HepG2 (cell line): ENCODE data around the gene PARVA. TPM values are rescaled to one million over a fixed set of nuclear protein-coding genes. Genes with fewer than 3 reads are reported as not detected.

Experiments used
- ATAC-seq: fragments of 200-7000 bp; cut with Tn5 transposase; 3 replicates; pipeline ENCODE4 v1.9.1; 2020; ENCODE audit warnings: mild to moderate bottlenecking, moderate library complexity
- BruUV-seq: library from RNA; stranded (reverse); fragments of 400-500 nt; replicated peaks from 2 replicates; lab custom pipeline; 2021; lab: Mats Ljungman, UMichigan
- CTCF ChIA-PET: fragments of 300-600 bp; formaldehyde crosslinking; extraction: SDS; loops from one replicate; lab custom pipeline; 2021; ENCODE audit warnings: low total read pairs, inconsistent platforms, low intra/inter-chr PET ratio; lab: Yijun Ruan, JAX
- POLR2A ChIA-PET: fragments of 350-600 bp; sonication (Branson Sonifier 250); formaldehyde crosslinking; loops from one replicate; lab custom pipeline; 2020; ENCODE audit warnings: antibody characterized with exemption, inconsistent platforms; lab: Yijun Ruan, JAX
- DNase-seq: peaks from one replicate; pipeline ENCODE4 v3.0.0-alpha.2; 2015; ENCODE audit warnings: low spot score
- FAIRE-seq: peaks from 3 replicates; lab custom pipeline; 2011; peaks lifted over from hg19 to GRCh38; lab: Jason Lieb, UNC
- H2AFZ ChIP-seq: one replicate; pipeline ENCODE4 v1.6.1; 2011; ENCODE audit warnings: low read length, inconsistent platforms
- H3K27ac ChIP-seq: fragments of 300-600 bp; 3 replicates; pipeline ENCODE4 v1.8.0; 2011; ENCODE audit warnings: mixed run types, mild to moderate bottlenecking, mixed read lengths, low read length, inconsistent platforms; ENCODE audit not compliant: insufficient read depth; ENCODE audit errors: extremely low read length
- H3K27me3 ChIP-seq, 2 experiments: fragments of 200-600 bp in 1 of 2; 2 replicates in 1 of 2; 3 replicates in 1 of 2; pipeline versions ENCODE4 v1.6.0 to v1.8.0; 2011; ENCODE audit warnings: low read length in 2 of 2, mild to moderate bottlenecking in 2 of 2, moderate library complexity in 2 of 2, inconsistent platforms in 1 of 2; ENCODE audit not compliant: insufficient read depth in 2 of 2, control insufficient read depth in 1 of 2
- H3K36me3 ChIP-seq, 2 experiments: fragments of 200-600 bp in 1 of 2; replicated peaks in 1 of 2; 2 replicates in 1 of 2; 3 replicates in 1 of 2; pipeline versions ENCODE4 v1.5.1 to v1.8.0; 2011; ENCODE audit warnings: low read length in 2 of 2, inconsistent platforms in 1 of 2; ENCODE audit not compliant: insufficient read depth in 2 of 2, control insufficient read depth in 1 of 2
- H3K4me1 ChIP-seq: 2 replicates; pipeline ENCODE4 v1.5.1; 2012; ENCODE audit warnings: low read length, inconsistent platforms; ENCODE audit not compliant: insufficient read depth
- H3K4me2 ChIP-seq: 2 replicates; pipeline ENCODE4 v1.6.0; 2011; ENCODE audit warnings: low read depth, low read length, inconsistent platforms
- H3K4me3 ChIP-seq, 3 experiments: fragments of 200-600 bp in 1 of 3; sonication (generic), shearing (Covaris generic) in 1 of 3; replicated peaks in 1 of 3; 2 replicates each; pipeline ENCODE4 v1.5.1; 2011 to 2016; ENCODE audit warnings: low read length in 3 of 3, inconsistent platforms in 2 of 3, low read depth in 2 of 3, mild to moderate bottlenecking in 2 of 3, control low read depth in 1 of 3, mixed read lengths in 1 of 3; ENCODE audit not compliant: insufficient read depth in 1 of 3
- H3K79me2 ChIP-seq: one replicate; pipeline ENCODE4 v1.6.1; 2011; ENCODE audit warnings: low read length, inconsistent platforms; ENCODE audit not compliant: insufficient read depth
- H3K9ac ChIP-seq: 2 replicates; pipeline ENCODE4 v1.6.0; 2011; ENCODE audit warnings: mild to moderate bottlenecking, low read depth, low read length, inconsistent platforms; ENCODE audit not compliant: insufficient read depth
- H3K9me3 ChIP-seq: 2 replicates; pipeline ENCODE4 v1.5.1; 2012; ENCODE audit warnings: mild to moderate bottlenecking, low read length
- H4K20me1 ChIP-seq: 2 replicates; pipeline ENCODE4 v1.6.0; 2011; ENCODE audit warnings: inconsistent platforms, mild to moderate bottlenecking, low read length, moderate library complexity; ENCODE audit not compliant: insufficient read depth
- FOXK1 ChIP-seq: sonication (generic); formaldehyde crosslinking; IDR thresholded peaks from 2 replicates; pipeline ENCODE4 v1.4.0; 2020; ENCODE audit warnings: low read depth, missing genetic modification reagents, borderline replicate concordance
- PHF21A ChIP-seq: sonication (generic); formaldehyde crosslinking; IDR thresholded peaks from 2 replicates; pipeline ENCODE4 v1.5.0; 2020; ENCODE audit warnings: mild to moderate bottlenecking, missing genetic modification reagents
- WGBS: methylation state at CpG from one replicate; pipeline ENCODE4 v1.1.6; 2017; ENCODE audit warnings: low lambda C conversion rate; 5-methylcytosine and 5-hydroxymethylcytosine counted together
- in situ Hi-C: cut with HindIII; loops from 2 replicates; pipeline ENCODE4 v1.10.0; 2017; ENCODE audit warnings: low pct_unique_long_range_greater_than_20kb; ENCODE audit not compliant: extremely low pct_ligation_motif_present
- intact Hi-C: fragments of 100-400 bp; cut with micrococcal nuclease; formaldehyde crosslinking; loops from one replicate; pipeline ENCODE4 v1.10.0; 2022; ENCODE audit not compliant: unreplicated experiment
- polyA plus RNA-seq, 8 experiments: library from polyadenylated mRNA; depleted of rRNA in 3 of 8; stranded (reverse) in 7 of 8; unstranded in 1 of 8; fragments of >200 nt; fragmentation: Illumina TruSeq in 4 of 8; extraction: Trizol in 4 of 8; gene quantifications; 2 replicates each; pipeline versions ENCODE4 v1.2.1 to v1.2.3, GENCODE V29; 2011 to 2016; ENCODE audit warnings: low read depth in 4 of 8, missing spikeins in 1 of 8, mixed read lengths in 1 of 8; ENCODE audit not compliant: insufficient read depth in 1 of 8
- total RNA-seq, 5 experiments: library from RNA; depleted of rRNA; stranded (reverse); fragments of >200 nt; fragmentation: Illumina TruSeq; extraction: Trizol; gene quantifications; 2 replicates each; pipeline ENCODE4 v1.2.3, GENCODE V29; 2016; ENCODE audit warnings: low read depth in 1 of 5
- TF ChIP-seq, protein P1 (sequence below): sonication (generic); formaldehyde crosslinking; IDR thresholded peaks from 2 replicates; pipeline ENCODE4 v1.5.0; 2020; ENCODE audit warnings: mild to moderate bottlenecking, missing genetic modification reagents, borderline replicate concordance

The PARVA gene
- total and polyA plus RNA-seq, 2 of the 13 experiments (the other 11 are each of a cell fraction or from before 2014, with no cell fraction given): 5.9 to 9.1 TPM

DNA sequence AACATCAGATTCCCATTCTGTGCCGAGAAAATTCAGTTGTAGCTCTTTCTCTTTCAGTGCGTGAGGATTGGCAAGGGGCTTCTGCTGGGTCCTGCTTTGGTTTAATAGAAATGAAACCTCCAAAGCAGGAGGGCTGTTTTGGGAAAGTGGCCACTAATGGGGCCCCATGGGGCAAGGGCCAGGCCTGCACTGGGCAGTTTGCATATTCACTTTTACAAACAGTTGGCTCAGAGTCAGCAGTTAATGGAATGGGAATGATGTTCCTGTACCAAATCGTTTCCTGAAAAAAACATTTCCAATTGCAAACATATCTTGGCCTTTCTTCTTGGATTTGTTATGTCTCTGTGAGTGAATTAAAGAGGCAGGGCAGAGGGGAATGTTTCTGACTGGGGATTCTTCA lies 92.1 kb downstream of the PARVA start (continued):
- TF ChIP-seq, protein P1, sequence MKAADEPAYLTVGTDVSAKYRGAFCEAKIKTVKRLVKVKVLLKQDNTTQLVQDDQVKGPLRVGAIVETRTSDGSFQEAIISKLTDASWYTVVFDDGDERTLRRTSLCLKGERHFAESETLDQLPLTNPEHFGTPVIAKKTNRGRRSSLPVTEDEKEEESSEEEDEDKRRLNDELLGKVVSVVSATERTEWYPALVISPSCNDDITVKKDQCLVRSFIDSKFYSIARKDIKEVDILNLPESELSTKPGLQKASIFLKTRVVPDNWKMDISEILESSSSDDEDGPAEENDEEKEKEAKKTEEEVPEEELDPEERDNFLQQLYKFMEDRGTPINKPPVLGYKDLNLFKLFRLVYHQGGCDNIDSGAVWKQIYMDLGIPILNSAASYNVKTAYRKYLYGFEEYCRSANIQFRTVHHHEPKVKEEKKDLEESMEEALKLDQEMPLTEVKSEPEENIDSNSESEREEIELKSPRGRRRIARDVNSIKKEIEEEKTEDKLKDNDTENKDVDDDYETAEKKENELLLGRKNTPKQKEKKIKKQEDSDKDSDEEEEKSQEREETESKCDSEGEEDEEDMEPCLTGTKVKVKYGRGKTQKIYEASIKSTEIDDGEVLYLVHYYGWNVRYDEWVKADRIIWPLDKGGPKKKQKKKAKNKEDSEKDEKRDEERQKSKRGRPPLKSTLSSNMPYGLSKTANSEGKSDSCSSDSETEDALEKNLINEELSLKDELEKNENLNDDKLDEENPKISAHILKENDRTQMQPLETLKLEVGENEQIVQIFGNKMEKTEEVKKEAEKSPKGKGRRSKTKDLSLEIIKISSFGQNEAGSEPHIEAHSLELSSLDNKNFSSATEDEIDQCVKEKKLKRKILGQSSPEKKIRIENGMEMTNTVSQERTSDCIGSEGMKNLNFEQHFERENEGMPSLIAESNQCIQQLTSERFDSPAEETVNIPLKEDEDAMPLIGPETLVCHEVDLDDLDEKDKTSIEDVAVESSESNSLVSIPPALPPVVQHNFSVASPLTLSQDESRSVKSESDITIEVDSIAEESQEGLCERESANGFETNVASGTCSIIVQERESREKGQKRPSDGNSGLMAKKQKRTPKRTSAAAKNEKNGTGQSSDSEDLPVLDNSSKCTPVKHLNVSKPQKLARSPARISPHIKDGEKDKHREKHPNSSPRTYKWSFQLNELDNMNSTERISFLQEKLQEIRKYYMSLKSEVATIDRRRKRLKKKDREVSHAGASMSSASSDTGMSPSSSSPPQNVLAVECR (CRISPR knock-in tag): no peak

DNA sequence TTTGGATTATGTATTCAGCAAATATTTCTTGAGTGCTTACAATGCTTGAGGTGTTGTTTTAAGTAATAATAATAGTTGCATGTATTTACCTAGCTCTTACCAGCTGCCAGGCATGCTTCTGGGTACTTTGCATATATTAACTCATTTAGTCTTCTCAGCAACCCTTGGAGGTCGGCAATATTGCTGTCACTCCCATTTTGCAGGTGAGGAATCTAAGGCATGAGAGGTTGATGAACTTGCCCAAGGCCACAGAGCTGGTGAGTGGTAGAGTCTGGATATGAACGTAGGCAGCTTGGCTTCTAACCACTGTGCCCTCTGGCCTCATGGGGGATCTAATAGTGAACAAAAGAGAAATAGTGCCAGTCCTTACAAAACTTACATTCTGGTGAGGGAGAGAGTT lies 92.9 kb downstream of the PARVA start:
- DNase-seq (no peak), ATAC-seq (no peak), FAIRE-seq (no peak)
- TF ChIP-seq FOXK1 (CRISPR knock-in tag): no peak
- no peak for TF ChIP-seq PHF21A (CRISPR knock-in tag)
- H3K79me2 ChIP-seq: no peaks in the 10 kb centered on the region
- intact Hi-C loops: no loop called here
- WGBS: 77% methylated on average over 2 of the region's 2 CpGs
- no peaks in the 10 kb centered on the region for H3K36me3 ChIP-seq
- H2AFZ ChIP-seq: no peak overlapping the region
- no peak overlapping the region for H3K27ac ChIP-seq
- POLR2A ChIA-PET: no interaction called here
- no peaks in the 10 kb centered on the region for H3K4me1 ChIP-seq
- no peaks in the 10 kb centered on the region for H3K27me3 ChIP-seq
- no TSS peak for BruUV-seq
- no peak overlapping the region for H3K4me3 ChIP-seq
- H4K20me1 ChIP-seq: no peaks in the 10 kb centered on the region
- H3K4me2 ChIP-seq: no peak overlapping the region
- H3K9me3 ChIP-seq: no peaks in the 10 kb centered on the region
- CTCF ChIA-PET: no interaction called here
- in situ Hi-C loops: no loop called here
- H3K9ac ChIP-seq: no peak overlapping the region
